OCI-LY7 (cell line): ENCODE measurements around the gene MTARC2. TPM values are rescaled to one million over a fixed set of nuclear protein-coding genes. Genes with fewer than 3 reads are reported as not detected.

Source experiments
- BruUV-seq: library from RNA; stranded (reverse); fragments of 400-500 nt; replicated peaks from 2 replicates; lab custom pipeline; 2021; lab: Mats Ljungman, UMichigan
- CTCF ChIA-PET: fragments of 300-600 bp; sonication (Branson Sonifier 250); formaldehyde crosslinking; loops from one replicate; lab custom pipeline; 2022; ENCODE audit warnings: antibody characterized with exemption; ENCODE audit not compliant: unreplicated experiment; lab: Charles Lee
- POLR2A ChIA-PET: fragments of 300-600 bp; sonication (Branson Sonifier 250); formaldehyde crosslinking; loops from one replicate; lab custom pipeline; 2022; ENCODE audit warnings: antibody characterized with exemption; lab: Charles Lee
- DNase-seq: peaks from one replicate; pipeline ENCODE4 v3.0.0-alpha.2; 2015; ENCODE audit warnings: low spot score
- H2AFZ ChIP-seq: fragments of 200-600 bp; sonication (generic), shearing (Covaris generic); 2 replicates; pipeline ENCODE4 v1.6.1; 2014; ENCODE audit warnings: mild to moderate bottlenecking, antibody characterized with exemption, low read length, moderate library complexity
- H3K27ac ChIP-seq: fragments of 200-600 bp; sonication (generic); 2 replicates; pipeline ENCODE4 v1.5.1; 2014; ENCODE audit warnings: mixed run types, low read depth, mild to moderate bottlenecking, moderate library complexity, low read length, inconsistent platforms; ENCODE audit not compliant: poor library complexity, severe bottlenecking
- H3K36me3 ChIP-seq: fragments of 200-600 bp; sonication (generic); 2 replicates; pipeline ENCODE4 v1.6.1; 2014; ENCODE audit warnings: mild to moderate bottlenecking, antibody characterized with exemption, low read length, moderate library complexity, mixed read lengths; ENCODE audit not compliant: insufficient read depth
- H3K4me1 ChIP-seq: fragments of 200-600 bp; sonication (generic); 2 replicates; pipeline ENCODE4 v1.5.1; 2014; ENCODE audit warnings: mild to moderate bottlenecking, low read length; ENCODE audit not compliant: insufficient read depth, poor library complexity, severe bottlenecking
- H3K4me2 ChIP-seq: fragments of 200-600 bp; sonication (generic); 2 replicates; pipeline ENCODE4 v1.6.1; 2014; ENCODE audit warnings: mild to moderate bottlenecking, low read length
- H3K4me3 ChIP-seq: fragments of 200-600 bp; sonication (generic); 2 replicates; pipeline ENCODE4 v1.5.1; 2014; ENCODE audit warnings: mild to moderate bottlenecking, low read depth, low read length; ENCODE audit not compliant: poor library complexity, severe bottlenecking
- H3K79me2 ChIP-seq: fragments of 200-600 bp; sonication (generic); 2 replicates; pipeline ENCODE4 v1.6.1; 2016; ENCODE audit warnings: low read depth, mild to moderate bottlenecking, low read length, moderate library complexity, mixed read lengths; ENCODE audit not compliant: insufficient read depth
- H3K9me2 ChIP-seq: fragments of 200-600 bp; sonication (generic); 2 replicates; pipeline ENCODE4 v1.6.1; 2016; ENCODE audit warnings: mild to moderate bottlenecking, low read length, mixed read lengths; ENCODE audit not compliant: insufficient read depth
- H3K9me3 ChIP-seq: fragments of 200-600 bp; sonication (generic); 2 replicates; pipeline ENCODE4 v1.6.1; 2014; ENCODE audit warnings: mild to moderate bottlenecking, mixed run types, low read length, mixed read lengths
- H4K20me1 ChIP-seq: fragments of 200-600 bp; sonication (generic); 2 replicates; pipeline ENCODE4 v1.6.1; 2014; ENCODE audit warnings: mild to moderate bottlenecking, antibody characterized with exemption, low read length, moderate library complexity, mixed read lengths; ENCODE audit not compliant: insufficient read depth
- EZH2phosphoT487 ChIP-seq: fragments of 200-600 bp; sonication (generic); IDR thresholded peaks from 2 replicates; pipeline ENCODE4 v1.6.1; 2018; ENCODE audit warnings: low read depth, borderline replicate concordance, mild to moderate bottlenecking, mixed run types, antibody characterized with exemption, low read length, moderate library complexity, mixed read lengths
- intact Hi-C: fragments of 100-400 bp; cut with micrococcal nuclease; formaldehyde crosslinking; loops from one replicate; pipeline ENCODE4 v1.10.0; 2022; ENCODE audit not compliant: unreplicated experiment
- total RNA-seq, 2 experiments: library from RNA; depleted of rRNA in 1 of 2; stranded (reverse); fragments of >200 nt in 1 of 2; shearing (Covaris generic) in 1 of 2; gene quantifications; 2 replicates each; pipeline ENCODE4 v1.2.3, GENCODE V29; 2014 to 2022
- TF ChIP-seq, protein P1 (sequence below): fragments of 200-600 bp; sonication (generic); conservative IDR thresholded peaks from 2 replicates; pipeline ENCODE4 v1.5.1; 2014; ENCODE audit warnings: mild to moderate bottlenecking, antibody characterized with exemption, low read length, moderate library complexity, mixed read lengths

MTARC2 gene
- total RNA-seq, 2 experiments from 2014 or later, result not detected

DNA sequence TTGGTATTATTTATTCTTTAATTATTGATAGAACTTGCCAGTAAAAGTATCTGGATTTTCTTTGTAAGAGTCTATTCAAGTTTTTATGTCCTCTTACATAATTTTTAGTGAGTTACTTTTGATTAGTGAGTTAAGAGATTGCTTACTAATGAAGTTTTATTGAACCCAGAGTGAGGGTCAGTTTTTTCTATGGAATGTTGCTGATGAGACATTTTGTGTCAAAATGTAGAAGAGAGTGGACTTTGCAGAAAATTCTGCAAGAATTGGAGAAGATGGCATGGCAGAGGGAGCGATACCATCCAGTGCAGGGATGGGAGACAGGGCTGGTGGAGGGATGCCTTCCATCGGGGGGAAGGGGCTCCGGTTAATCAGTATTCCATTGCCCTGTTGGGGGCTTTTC is 11.0 kb downstream of the MTARC2 start:
- no TSS peak for BruUV-seq
- Histone ChIP-seq H4K20me1 (no peaks in the 10 kb centered on the region), H3K4me1 (no peaks in the 10 kb centered on the region), H3K4me3 (no peak overlapping the region), H3K9me2 (no peaks in the 10 kb centered on the region), H2AFZ (no peak overlapping the region), H3K79me2 (no peaks in the 10 kb centered on the region), H3K36me3 (no peaks in the 10 kb centered on the region), H3K4me2 (no peak overlapping the region), H3K27ac (no peak overlapping the region), H3K9me3 (no peaks in the 10 kb centered on the region)
- POLR2A ChIA-PET, result interaction anchor here (0.5 to 0.7 kb wide), 2 partner anchors 21 to 69 kb away, joined by 3 read pairs; no protein-coding TSS in a partner anchor
- intact Hi-C loops, result no loop called here
- DNase-seq, result no peak
- CTCF ChIA-PET, result no interaction called here
- no peak for TF ChIP-seq EZH2phosphoT487
- TF ChIP-seq, protein P1, sequence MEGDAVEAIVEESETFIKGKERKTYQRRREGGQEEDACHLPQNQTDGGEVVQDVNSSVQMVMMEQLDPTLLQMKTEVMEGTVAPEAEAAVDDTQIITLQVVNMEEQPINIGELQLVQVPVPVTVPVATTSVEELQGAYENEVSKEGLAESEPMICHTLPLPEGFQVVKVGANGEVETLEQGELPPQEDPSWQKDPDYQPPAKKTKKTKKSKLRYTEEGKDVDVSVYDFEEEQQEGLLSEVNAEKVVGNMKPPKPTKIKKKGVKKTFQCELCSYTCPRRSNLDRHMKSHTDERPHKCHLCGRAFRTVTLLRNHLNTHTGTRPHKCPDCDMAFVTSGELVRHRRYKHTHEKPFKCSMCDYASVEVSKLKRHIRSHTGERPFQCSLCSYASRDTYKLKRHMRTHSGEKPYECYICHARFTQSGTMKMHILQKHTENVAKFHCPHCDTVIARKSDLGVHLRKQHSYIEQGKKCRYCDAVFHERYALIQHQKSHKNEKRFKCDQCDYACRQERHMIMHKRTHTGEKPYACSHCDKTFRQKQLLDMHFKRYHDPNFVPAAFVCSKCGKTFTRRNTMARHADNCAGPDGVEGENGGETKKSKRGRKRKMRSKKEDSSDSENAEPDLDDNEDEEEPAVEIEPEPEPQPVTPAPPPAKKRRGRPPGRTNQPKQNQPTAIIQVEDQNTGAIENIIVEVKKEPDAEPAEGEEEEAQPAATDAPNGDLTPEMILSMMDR, result no peak

DNA sequence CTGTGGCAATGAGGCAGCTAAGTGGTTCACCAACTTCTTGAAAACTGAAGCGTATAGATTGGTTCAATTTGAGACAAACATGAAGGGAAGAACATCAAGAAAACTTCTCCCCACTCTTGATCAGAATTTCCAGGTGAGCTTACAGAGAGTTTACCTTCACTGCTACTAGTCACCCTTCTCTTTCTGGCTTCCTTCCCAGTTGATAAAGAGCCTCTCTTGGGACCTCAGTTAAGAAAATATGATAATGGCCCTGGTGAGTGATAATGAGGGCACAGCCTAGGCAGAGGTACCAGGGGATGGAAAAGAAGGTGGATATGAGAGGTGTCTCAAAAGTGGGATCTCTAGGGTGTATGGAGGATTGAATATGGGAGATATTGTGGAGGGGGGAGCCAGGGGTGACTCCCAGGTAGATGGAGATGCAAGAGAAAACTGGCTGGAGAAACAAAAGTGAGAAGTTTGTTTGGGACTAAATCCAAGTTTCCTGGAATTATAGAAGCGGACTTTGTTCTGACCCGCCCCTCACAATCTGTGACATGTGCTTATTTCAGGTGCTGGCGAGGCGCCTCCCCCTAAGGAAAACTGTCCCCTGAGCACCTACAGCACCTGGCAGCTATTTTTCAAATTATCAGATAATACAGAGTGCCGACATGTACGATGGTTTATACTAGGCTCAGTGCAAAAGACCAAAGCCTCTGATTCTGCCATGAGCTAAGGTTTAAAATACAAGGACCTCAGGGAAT is 13.7 kb downstream of the MTARC2 start:
- Histone ChIP-seq H3K4me3 (no peak overlapping the region), H3K9me3 (no peaks in the 10 kb centered on the region), H3K9me2 (no peaks in the 10 kb centered on the region), H2AFZ (no peak overlapping the region), H3K27ac (no peak overlapping the region), H3K4me1 (no peaks in the 10 kb centered on the region), H3K4me2 (no peak overlapping the region), H3K36me3 (no peaks in the 10 kb centered on the region), H3K79me2 (no peaks in the 10 kb centered on the region), H4K20me1 (no peaks in the 10 kb centered on the region)
- intact Hi-C loops, result no loop called here
- CTCF ChIA-PET, result no interaction called here
- TF ChIP-seq, protein P1, result no peak
- no peak for TF ChIP-seq EZH2phosphoT487
- no TSS peak for BruUV-seq
- POLR2A ChIA-PET, result no interaction called here
- DNase-seq, result no peak

DNA sequence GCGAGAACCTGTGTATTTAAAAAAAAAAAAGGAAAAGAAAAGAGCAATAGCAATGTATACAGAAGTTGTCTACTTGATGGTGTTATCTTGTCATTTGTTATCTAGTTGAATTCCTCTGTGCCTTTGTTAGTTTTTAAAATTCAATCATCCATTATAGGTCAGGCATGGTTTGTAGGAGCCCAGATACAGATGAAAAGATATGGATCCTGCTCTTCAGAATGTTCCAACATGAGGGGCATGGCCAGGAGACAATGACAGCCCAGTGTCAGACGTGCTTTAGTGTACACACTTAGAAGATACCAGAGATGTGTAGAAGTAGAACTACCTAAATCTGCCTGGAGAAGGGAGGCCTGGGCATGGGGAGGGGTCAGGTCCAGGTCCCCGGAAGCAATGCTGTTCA is 16.6 kb downstream of the MTARC2 start:
- DNase-seq, result no peak
- Histone ChIP-seq H3K4me3 (no peak overlapping the region), H3K4me2 (no peak overlapping the region), H3K36me3 (no peaks in the 10 kb centered on the region), H3K4me1 (no peaks in the 10 kb centered on the region), H3K79me2 (no peaks in the 10 kb centered on the region), H4K20me1 (no peaks in the 10 kb centered on the region), H2AFZ (no peak overlapping the region), H3K27ac (no peak overlapping the region), H3K9me2 (no peaks in the 10 kb centered on the region), H3K9me3 (no peaks in the 10 kb centered on the region)
- ChIA-PET CTCF (no interaction called here), POLR2A (no interaction called here)
- no TSS peak for BruUV-seq
- intact Hi-C loops, result no loop called here
- TF ChIP-seq, protein P1, result no peak
- no peak for TF ChIP-seq EZH2phosphoT487
